Caco-2 (cell line): Measurements from ENCODE around the gene TLE1. TPM values are rescaled to one million over a fixed set of nuclear protein-coding genes. Genes with fewer than 3 reads are reported as not detected.

Experiments
- BruUV-seq: library from RNA; stranded (reverse); fragments of 400-500 nt; replicated peaks from 2 replicates; lab custom pipeline; 2021; lab: Mats Ljungman, UMichigan
- CTCF ChIA-PET: fragments of 300-600 bp; sonication (Branson Sonifier 250); formaldehyde crosslinking; loops from one replicate; lab custom pipeline; 2022; ENCODE audit warnings: antibody characterized with exemption; lab: Charles Lee
- POLR2A ChIA-PET: fragments of 300-600 bp; sonication (Branson Sonifier 250); formaldehyde crosslinking; loops from one replicate; lab custom pipeline; 2022; ENCODE audit warnings: antibody characterized with exemption; lab: Charles Lee
- DNase-seq, 2 experiments: peaks; one replicate each; pipeline versions ENCODE4 v3.0.0 to v3.0.0-alpha.2; 2020 to 2022
- H3K27me3 ChIP-seq: replicated peaks from 2 replicates; pipeline ENCODE4 v1.6.0; 2011; ENCODE audit warnings: low read length; ENCODE audit not compliant: control insufficient read depth, insufficient read depth
- H3K36me3 ChIP-seq: 2 replicates; pipeline ENCODE4 v1.5.1; 2011; ENCODE audit warnings: low read length; ENCODE audit not compliant: control insufficient read depth, insufficient read depth
- H3K4me1 ChIP-seq: fragments of 250-450 bp; sonication (Bioruptor Pico); 2 replicates; pipeline ENCODE4 v1.5.1; 2020; ENCODE audit warnings: mild to moderate bottlenecking
- H3K4me3 ChIP-seq: 2 replicates; pipeline ENCODE4 v1.5.1; 2011; ENCODE audit warnings: low read depth, mild to moderate bottlenecking, control low read depth, low read length
- H3K9me3 ChIP-seq: fragments of 250-450 bp; sonication (Bioruptor Pico); 2 replicates; pipeline ENCODE4 v1.5.1; 2020; ENCODE audit warnings: mild to moderate bottlenecking, moderate library complexity
- H3K27ac Mint-ChIP-seq: one replicate; pipeline ENCODE4 v1.8.0; 2022; ENCODE audit warnings: mixed read lengths; ENCODE audit not compliant: unreplicated experiment
- H3K27me3 Mint-ChIP-seq: one replicate; pipeline ENCODE4 v1.8.0; 2022; ENCODE audit warnings: mixed read lengths; ENCODE audit not compliant: insufficient read depth, unreplicated experiment
- H3K36me3 Mint-ChIP-seq: one replicate; pipeline ENCODE4 v1.8.0; 2022; ENCODE audit warnings: mild to moderate bottlenecking, mixed read lengths; ENCODE audit not compliant: insufficient read depth, unreplicated experiment
- H3K4me1 Mint-ChIP-seq: one replicate; pipeline ENCODE4 v1.8.0; 2022; ENCODE audit warnings: low read depth, mixed read lengths; ENCODE audit not compliant: unreplicated experiment
- H3K4me3 Mint-ChIP-seq: one replicate; pipeline ENCODE4 v1.8.0; 2022; ENCODE audit warnings: mild to moderate bottlenecking, moderate library complexity, mixed read lengths; ENCODE audit not compliant: unreplicated experiment
- H3K9me3 Mint-ChIP-seq: one replicate; pipeline ENCODE4 v1.8.0; 2022; ENCODE audit warnings: mixed read lengths; ENCODE audit not compliant: unreplicated experiment
- intact Hi-C: fragments of 100-400 bp; cut with micrococcal nuclease; formaldehyde crosslinking; loops from one replicate; pipeline ENCODE4 v1.10.0; 2022; ENCODE audit not compliant: unreplicated experiment
- total RNA-seq: library from RNA; stranded (reverse); gene quantifications from 2 replicates; pipeline ENCODE4 v1.2.3, GENCODE V29; 2022
- TF ChIP-seq, protein P1 (sequence below), 2 experiments: fragments of 200-600 bp in 1 of 2; IDR thresholded peaks; 1 replicate in 1 of 2; 2 replicates in 1 of 2; pipeline versions ENCODE4 v1.5.1 to v1.8.0; 2011 to 2022; ENCODE audit warnings: antibody characterized with exemption in 1 of 2, control low read depth in 1 of 2, inconsistent platforms in 1 of 2, low read depth in 1 of 2, low read length in 1 of 2, mild to moderate bottlenecking in 1 of 2, moderate library complexity in 1 of 2; ENCODE audit not compliant: insufficient read depth in 1 of 2, severe bottlenecking in 1 of 2, unreplicated experiment in 1 of 2

Gene TLE1
- total RNA-seq, 1 experiment from 2014 or later = 18.3 TPM

DNA sequence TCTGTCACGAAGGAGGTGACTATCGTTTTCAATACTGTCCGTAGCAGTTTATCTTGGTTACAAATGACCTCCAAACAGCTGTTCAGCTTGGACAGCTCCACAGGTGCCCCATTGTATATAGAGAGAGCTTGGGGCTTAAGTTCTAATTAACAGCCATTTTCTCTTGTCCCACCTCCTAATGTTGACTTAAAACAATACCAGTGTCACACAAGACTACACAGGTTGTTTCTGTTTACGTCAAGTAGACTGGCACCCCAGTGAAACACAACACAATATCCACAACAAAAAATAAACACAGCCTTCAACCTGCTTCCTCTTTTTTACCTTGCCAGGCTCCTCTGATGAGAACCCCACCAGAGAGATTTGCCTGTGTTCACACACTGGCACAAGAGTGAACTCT, 39.8 kb upstream of the TLE1 start:
- Histone ChIP-seq H3K4me1 (no peaks in the 10 kb centered on the region), H3K27me3 (no peaks in the 10 kb centered on the region), H3K36me3 (no peaks in the 10 kb centered on the region), H3K4me3 (no peak overlapping the region), H3K9me3 (no peaks in the 10 kb centered on the region)
- ChIA-PET CTCF (no interaction called here), POLR2A (no interaction called here)
- Mint-ChIP-seq H3K27ac (no peak overlapping the region), H3K4me3 (no peak overlapping the region), H3K27me3 (no peaks in the 10 kb centered on the region), H3K36me3 (no peaks in the 10 kb centered on the region), H3K9me3 (no peaks in the 10 kb centered on the region), H3K4me1 (no peaks in the 10 kb centered on the region)
- intact Hi-C loops = no loop called here
- TF ChIP-seq, protein P1, sequence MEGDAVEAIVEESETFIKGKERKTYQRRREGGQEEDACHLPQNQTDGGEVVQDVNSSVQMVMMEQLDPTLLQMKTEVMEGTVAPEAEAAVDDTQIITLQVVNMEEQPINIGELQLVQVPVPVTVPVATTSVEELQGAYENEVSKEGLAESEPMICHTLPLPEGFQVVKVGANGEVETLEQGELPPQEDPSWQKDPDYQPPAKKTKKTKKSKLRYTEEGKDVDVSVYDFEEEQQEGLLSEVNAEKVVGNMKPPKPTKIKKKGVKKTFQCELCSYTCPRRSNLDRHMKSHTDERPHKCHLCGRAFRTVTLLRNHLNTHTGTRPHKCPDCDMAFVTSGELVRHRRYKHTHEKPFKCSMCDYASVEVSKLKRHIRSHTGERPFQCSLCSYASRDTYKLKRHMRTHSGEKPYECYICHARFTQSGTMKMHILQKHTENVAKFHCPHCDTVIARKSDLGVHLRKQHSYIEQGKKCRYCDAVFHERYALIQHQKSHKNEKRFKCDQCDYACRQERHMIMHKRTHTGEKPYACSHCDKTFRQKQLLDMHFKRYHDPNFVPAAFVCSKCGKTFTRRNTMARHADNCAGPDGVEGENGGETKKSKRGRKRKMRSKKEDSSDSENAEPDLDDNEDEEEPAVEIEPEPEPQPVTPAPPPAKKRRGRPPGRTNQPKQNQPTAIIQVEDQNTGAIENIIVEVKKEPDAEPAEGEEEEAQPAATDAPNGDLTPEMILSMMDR (IDR thresholded peaks at IDR 0.05; ENCODE audit: insufficient read depth in 1 of 2, low read depth in 1 of 2, low read length in 1 of 2, severe bottlenecking in 1 of 2, unreplicated experiment in 1 of 2) = no peak
- no TSS peak for BruUV-seq
- DNase-seq = no peak

DNA sequence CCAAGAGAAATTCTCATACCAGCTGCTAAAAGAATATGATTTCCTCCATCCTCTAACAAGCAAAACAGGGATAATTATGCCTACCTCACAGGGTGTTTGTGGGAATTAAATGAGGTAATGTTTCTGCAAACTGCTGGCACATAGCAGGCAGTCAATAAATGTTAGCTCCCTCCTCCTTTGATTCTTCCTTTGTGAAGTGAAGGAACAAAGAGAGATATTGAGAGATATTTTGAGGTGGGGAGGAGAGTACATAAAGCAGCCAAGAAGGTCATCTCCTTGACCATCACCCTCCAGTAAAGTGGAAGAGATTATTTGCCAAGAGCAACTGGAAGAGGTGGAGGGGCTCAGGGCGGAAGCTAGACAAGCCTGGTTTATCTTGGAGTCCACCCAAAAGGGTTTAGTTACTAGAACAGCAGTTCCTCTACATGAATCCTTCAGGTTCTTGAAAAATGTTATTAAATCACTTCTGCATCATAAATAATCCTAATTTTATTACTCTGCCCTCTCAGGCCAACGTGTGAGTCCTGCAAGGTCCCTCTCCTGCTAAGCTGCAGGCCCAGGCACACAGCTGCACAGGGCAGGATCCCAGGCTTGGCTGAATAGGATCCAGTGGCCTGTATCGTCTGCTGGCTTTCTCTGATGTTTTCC, 35.0 kb upstream of the TLE1 start:
- H3K4me1 Mint-ChIP-seq = no peaks in the 10 kb centered on the region
- intact Hi-C loops = no loop called here

GRCh38 chr9:81722277-81722676, 32.9 kb upstream of the TLE1 start:
- ChIA-PET CTCF (no interaction called here), POLR2A (no interaction called here)
- intact Hi-C loops = no loop called here
- H3K27ac Mint-ChIP-seq = no peak overlapping the region
- H3K4me3 Mint-ChIP-seq = no peak overlapping the region
- BruUV-seq = no TSS peak
- DNase-seq = no peak
- Histone ChIP-seq H3K27me3 (no peaks in the 10 kb centered on the region), H3K4me3 (no peak overlapping the region), H3K4me1 (peaks cover 8% of the 10 kb centered on the region; the same call in 1 of the 2 replicates), H3K36me3 (no peaks in the 10 kb centered on the region), H3K9me3 (no peaks in the 10 kb centered on the region)
- H3K27me3 Mint-ChIP-seq = no peaks in the 10 kb centered on the region
- no peaks in the 10 kb centered on the region for H3K9me3 Mint-ChIP-seq
- TF ChIP-seq, protein P1 (IDR thresholded peaks at IDR 0.05; ENCODE audit: insufficient read depth in 1 of 2, low read depth in 1 of 2, low read length in 1 of 2, severe bottlenecking in 1 of 2, unreplicated experiment in 1 of 2) = no peak
- H3K36me3 Mint-ChIP-seq = no peaks in the 10 kb centered on the region
- H3K4me1 Mint-ChIP-seq = peaks cover 6% of the 10 kb centered on the region

More for the DNA sequence above, 35.0 kb upstream of the TLE1 start:
- CTCF ChIA-PET = no interaction called here
- Mint-ChIP-seq H3K36me3 (no peaks in the 10 kb centered on the region), H3K27ac (no peak overlapping the region), H3K9me3 (no peaks in the 10 kb centered on the region), H3K4me3 (no peak overlapping the region), H3K27me3 (no peaks in the 10 kb centered on the region)
- no TSS peak for BruUV-seq
- Histone ChIP-seq H3K9me3 (no peaks in the 10 kb centered on the region), H3K4me1 (no peaks in the 10 kb centered on the region), H3K36me3 (no peaks in the 10 kb centered on the region), H3K27me3 (no peaks in the 10 kb centered on the region), H3K4me3 (no peak overlapping the region)
- TF ChIP-seq, protein P1 (IDR thresholded peaks at IDR 0.05; ENCODE audit: insufficient read depth in 1 of 2, low read depth in 1 of 2, low read length in 1 of 2, severe bottlenecking in 1 of 2, unreplicated experiment in 1 of 2) = no peak
- POLR2A ChIA-PET = no interaction called here
- no peak for DNase-seq
